ENCODE data around the gene ABCC10. TPM values are rescaled to one million over a fixed set of nuclear protein-coding genes. Genes with fewer than 3 reads are reported as not detected.

The ABCC10 gene
- total and polyA plus RNA-seq, 10 of the 15 experiments (the other 5 are each of a cell fraction or from before 2014, with no cell fraction given) = 0.80 to 18.2 (median 6.4) TPM

DNA sequence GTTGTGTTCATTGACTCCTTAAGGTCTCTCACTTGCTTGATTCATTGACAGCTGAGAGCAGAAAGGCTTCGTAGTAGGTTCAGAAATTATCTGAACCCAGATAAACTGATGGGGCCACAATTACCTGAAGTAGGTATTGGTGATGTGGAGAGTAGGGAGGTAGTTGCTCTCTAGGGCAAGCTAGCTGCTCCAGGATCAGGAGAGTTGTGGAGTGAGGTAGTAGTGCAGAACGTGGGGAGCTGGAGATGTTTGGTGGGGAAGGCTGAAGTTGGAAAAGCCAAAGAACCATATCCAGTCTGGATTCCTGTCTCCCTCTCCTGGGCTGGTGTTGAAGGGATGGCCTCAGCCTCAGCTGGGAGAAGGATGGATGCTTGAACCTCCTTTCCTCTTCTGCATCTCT lies 65.9 kb downstream of the ABCC10 start:
- in situ Hi-C loops (cut with MboI) = no loop called here
- ChIA-PET RAD21 (ENCODE audit: unreplicated experiment) (no interaction called here), CTCF (interaction anchor here (1.0 to 7.6 kb wide), 4 partner anchors 8 to 61 kb away, joined by 3 to 70 read pairs (median 6); partner anchors contain the start of gene LRRC73), POLR2A (interaction anchor here (1.2 to 1.3 kb wide), 2 partner anchors 13 to 109 kb away, joined by 4 to 5 read pairs; no protein-coding TSS in a partner anchor), SMC1A (ENCODE audit: uncharacterized antibody, unreplicated experiment) (interaction anchor here (1.3 to 1.7 kb wide), 2 partner anchors 8 kb away, joined by 5 read pairs; no protein-coding TSS in a partner anchor)
- TF ChIP-seq MYC (IDR thresholded peaks at IDR 0.05; ENCODE audit: insufficient read depth, insufficient read length, insufficient replicate concordance, low read length, severe bottlenecking) (no peak), MTA2 (IDR thresholded peaks at IDR 0.05; ENCODE audit: low read depth) (no peak), EED (IDR thresholded peaks at IDR 0.05; ENCODE audit: low read depth) (no peak), TCF12 (IDR thresholded peaks at IDR 0.05; ENCODE audit: low read depth, low read length) (no peak), NR2C1 (IDR thresholded peaks at IDR 0.05) (no peak), ZNF217 (IDR thresholded peaks at IDR 0.05) (no peak), ASH2L (IDR thresholded peaks at IDR 0.05; ENCODE audit: borderline replicate concordance, low read depth) (no peak), TCF3 (IDR thresholded peaks at IDR 0.05; ENCODE audit: borderline replicate concordance, insufficient read depth, low read depth, low read length) (no peak)
- TF ChIP-seq, protein P1, sequence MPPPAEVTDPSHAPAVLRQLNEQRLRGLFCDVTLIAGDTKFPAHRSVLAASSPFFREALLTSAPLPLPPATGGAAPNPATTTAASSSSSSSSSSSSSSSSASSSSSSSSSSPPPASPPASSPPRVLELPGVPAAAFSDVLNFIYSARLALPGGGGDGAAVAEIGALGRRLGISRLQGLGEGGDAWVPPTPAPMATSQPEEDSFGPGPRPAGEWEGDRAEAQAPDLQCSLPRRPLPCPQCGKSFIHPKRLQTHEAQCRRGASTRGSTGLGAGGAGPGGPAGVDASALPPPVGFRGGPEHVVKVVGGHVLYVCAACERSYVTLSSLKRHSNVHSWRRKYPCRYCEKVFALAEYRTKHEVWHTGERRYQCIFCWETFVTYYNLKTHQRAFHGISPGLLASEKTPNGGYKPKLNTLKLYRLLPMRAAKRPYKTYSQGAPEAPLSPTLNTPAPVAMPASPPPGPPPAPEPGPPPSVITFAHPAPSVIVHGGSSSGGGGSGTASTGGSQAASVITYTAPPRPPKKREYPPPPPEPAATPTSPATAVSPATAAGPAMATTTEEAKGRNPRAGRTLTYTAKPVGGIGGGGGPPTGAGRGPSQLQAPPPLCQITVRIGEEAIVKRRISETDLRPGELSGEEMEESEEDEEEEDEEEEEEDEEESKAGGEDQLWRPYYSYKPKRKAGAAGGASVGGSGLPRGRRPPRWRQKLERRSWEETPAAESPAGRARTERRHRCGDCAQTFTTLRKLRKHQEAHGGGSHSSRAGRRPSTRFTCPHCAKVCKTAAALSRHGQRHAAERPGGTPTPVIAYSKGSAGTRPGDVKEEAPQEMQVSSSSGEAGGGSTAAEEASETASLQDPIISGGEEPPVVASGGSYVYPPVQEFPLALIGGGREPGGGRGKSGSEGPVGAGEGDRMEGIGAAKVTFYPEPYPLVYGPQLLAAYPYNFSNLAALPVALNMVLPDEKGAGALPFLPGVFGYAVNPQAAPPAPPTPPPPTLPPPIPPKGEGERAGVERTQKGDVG (CRISPR knock-in tag; IDR thresholded peaks at IDR 0.05) = no peak
- TF ChIP-seq, protein P2, sequence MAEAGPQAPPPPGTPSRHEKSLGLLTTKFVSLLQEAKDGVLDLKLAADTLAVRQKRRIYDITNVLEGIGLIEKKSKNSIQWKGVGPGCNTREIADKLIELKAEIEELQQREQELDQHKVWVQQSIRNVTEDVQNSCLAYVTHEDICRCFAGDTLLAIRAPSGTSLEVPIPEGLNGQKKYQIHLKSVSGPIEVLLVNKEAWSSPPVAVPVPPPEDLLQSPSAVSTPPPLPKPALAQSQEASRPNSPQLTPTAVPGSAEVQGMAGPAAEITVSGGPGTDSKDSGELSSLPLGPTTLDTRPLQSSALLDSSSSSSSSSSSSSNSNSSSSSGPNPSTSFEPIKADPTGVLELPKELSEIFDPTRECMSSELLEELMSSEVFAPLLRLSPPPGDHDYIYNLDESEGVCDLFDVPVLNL (IDR thresholded peaks at IDR 0.05; ENCODE audit: low read depth, low read length) = no peak
- Histone ChIP-seq H3K79me2 (ENCODE audit: control insufficient read depth, insufficient read depth, low read length) (no peaks in the 10 kb centered on the region), H3K36me3 (ENCODE audit: control insufficient read depth in 2 of 2, insufficient read depth in 2 of 2, low read length in 1 of 2) (peaks cover 0 to 1% of the 10 kb centered on the region in 2 experiments; a peak in 2 of 4 replicates), H3K9ac (ENCODE audit: control insufficient read depth, insufficient read depth, low read length) (no peak overlapping the region), H3K27me3 (replicated peaks in 1 of 2; ENCODE audit: control insufficient read depth in 2 of 2, insufficient read depth in 2 of 2, low read length in 1 of 2) (no peaks in the 10 kb centered on the region), H3K4me2 (ENCODE audit: control insufficient read depth, insufficient read depth) (no peak overlapping the region), H2AFZ (ENCODE audit: control insufficient read depth, low read depth, low read length) (no peak overlapping the region), H4K20me1 (ENCODE audit: control insufficient read depth, insufficient read depth) (no peaks in the 10 kb centered on the region; the same call in 1 of the 2 replicates), H3K4me3 (no peak overlapping the region), H3K9me3 (replicated peaks; ENCODE audit: control insufficient read depth, insufficient read depth, low read length) (no peaks in the 10 kb centered on the region), H3K27ac (ENCODE audit: control insufficient read depth, insufficient read depth) (no peak overlapping the region), H3K4me1 (ENCODE audit: control insufficient read depth, insufficient read depth, low read length) (no peaks in the 10 kb centered on the region; the same call in 1 of the 2 replicates)
- BruUV-seq (replicated peaks) = no TSS peak
- ATAC-seq (no peak), FAIRE-seq (no peak), DNase-seq (ENCODE audit: low read depth, low spot score) (no peak)
- 64% methylated on average over 2 of the region's 2 CpGs for WGBS (ENCODE audit: insufficient coverage, insufficient replicate concordance, low lambda C conversion rate, missing lambda C conversion rate)
- intact Hi-C loops (cut with micrococcal nuclease; ENCODE audit: unreplicated experiment) = no loop called here

Data from GM12878 (cell line).